GM19324 (cell line): ENCODE results near the gene SLC23A2.

Experiments
- ATAC-seq: cut with Tn5 transposase; IDR thresholded peaks from one replicate; pipeline ENCODE4 v1.9.1; 2021; ENCODE audit warnings: mild to moderate bottlenecking, moderate library complexity; ENCODE audit not compliant: unreplicated experiment, low FRiP score

The SLC23A2 gene

DNA sequence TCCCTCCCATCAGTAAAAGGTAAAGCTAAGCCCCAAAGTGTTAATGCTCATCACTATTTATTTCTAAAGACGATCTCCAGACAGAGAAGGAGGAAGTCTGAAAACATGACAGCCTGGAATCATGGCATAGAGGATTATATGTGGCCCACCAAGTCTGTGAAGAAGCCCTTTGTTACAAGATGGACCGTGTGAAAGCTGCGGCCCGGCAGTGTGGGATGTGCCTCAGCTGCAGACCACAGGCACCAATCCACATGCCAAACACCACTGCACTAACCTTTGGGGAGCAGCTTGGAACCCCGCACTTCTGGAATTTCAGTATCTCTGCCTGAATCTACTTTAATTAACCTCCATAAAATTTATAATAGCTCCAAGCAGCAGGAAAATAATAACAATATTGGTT is 90.4 kb downstream of the SLC23A2 start:
- no peak for ATAC-seq

DNA sequence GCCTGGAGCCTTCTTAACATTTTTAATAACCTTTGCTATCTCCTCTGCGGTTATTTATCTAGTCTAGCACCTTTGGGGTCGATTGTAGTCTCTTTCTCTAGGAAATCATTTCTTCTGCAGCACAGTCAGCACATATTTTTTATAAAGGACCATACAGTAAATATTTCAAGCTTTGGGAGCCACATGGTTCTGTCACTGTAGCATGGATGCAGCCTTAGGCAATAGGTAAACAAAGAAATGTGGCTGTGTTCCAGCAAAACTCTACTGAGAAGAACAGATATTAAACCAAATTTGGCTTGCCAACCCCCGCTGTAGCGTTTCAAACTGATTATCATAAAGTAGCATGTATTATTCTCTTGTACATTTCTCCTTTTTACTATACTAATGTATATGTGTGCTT is 95.7 kb downstream of the SLC23A2 start:
- ATAC-seq = no peak

DNA sequence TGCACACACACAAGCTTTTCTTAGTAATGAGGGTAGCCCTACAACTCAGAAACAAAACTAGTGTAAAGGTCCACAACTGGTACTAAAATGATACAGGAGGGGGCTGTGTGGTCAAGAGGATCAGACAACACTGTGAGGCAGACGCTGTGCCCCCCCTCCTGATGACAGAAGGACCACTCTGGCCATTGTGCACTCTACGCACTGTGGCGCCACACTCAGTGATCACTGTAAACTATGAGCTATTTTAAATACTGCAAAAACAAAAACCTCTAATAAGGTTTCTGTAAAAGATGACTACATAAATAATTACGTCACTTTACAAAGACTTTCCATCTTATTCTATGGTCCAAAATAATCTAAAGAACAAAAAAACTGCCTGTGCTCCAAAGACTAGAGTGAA is 96.1 kb downstream of the SLC23A2 start:
- ATAC-seq = no peak

DNA sequence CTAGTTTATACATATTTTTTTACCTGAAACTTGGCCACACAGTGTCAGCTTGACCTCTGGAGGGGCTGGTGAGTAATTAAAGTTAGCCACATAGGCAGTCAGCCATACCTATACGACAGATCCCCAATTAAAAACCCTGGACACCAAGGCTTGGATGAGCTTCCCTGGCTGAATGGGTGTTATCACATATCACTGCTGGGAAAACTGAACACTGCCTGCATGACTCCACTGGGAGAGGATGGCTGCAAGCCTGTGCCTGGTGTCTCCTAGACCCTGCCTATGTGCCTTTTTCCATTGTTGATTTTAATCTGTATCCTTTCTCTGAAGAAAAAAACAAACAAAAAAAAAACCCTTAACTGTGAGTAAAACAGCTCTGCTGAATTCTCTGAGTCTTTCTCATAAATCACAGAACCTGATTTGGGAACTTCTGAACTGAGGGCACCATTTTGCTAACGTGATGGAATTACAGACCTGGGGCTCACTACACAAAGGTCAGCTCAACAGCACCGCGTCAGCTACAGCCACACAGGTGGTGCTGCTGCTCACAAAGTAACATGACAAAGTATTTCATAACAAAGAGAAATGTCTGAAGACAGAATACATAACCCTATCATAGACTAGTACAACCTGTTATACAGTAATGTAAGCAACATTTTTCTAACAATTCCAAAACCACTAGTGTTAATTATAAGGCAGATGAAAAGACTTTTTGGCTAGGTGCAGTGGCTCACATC is 97.0 kb downstream of the SLC23A2 start:
- no peak for ATAC-seq

DNA sequence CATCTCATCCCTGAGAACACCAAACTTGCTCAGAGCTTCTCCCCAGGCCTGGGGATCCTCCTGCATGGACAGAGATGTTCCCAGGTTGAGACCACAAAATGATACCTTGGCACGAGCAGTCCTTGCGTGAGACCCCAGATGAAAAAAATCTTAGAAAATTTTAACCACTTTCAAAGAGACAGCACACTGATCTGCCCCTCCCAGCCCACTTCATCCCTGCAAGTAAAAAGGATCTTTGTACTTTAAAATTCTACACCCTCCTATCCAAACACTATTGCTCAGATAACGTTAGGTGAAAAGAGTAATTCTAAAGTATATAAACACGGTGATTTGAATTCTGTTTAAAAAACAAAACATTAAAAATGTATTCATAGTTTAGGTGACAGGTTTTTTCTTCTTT is 98.5 kb downstream of the SLC23A2 start:
- ATAC-seq = no peak

DNA sequence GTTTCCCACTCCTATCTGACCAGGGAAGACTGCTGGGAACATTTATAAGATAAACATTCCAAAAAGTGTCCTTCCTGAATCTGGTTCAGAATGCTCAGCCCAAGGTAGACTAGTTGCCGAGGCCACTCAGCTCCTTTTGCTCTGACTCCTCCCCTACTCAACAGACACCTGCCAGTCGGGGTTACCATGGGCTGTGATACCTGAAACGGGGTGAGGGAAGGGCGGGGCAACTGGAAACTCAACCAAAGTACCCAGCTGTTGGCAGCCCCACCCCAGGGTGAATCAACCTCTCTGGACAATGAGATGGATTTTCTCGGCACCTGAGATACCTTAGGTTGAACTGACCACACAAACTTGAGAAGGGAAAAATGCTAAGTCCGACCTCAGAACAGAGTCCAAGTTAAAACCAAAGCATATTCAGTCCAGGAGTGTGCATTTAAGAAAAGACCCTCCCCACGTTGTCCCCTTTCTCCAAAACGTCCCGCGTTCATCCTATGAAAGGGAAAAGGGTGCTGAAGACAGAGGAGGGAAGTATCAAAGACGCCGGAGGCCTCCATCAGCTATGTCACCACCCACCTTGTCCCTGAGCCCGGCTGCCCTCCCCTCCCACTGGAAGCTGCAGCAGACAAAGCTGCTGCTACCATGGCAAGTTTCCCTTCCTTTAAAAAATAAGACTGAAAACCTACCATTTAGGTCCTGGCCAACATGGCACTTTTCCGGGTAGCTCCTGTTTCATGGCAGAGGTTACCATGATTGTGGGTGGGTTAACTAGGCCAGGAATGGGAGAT is 100.1 kb downstream of the SLC23A2 start:
- ATAC-seq = no peak

DNA sequence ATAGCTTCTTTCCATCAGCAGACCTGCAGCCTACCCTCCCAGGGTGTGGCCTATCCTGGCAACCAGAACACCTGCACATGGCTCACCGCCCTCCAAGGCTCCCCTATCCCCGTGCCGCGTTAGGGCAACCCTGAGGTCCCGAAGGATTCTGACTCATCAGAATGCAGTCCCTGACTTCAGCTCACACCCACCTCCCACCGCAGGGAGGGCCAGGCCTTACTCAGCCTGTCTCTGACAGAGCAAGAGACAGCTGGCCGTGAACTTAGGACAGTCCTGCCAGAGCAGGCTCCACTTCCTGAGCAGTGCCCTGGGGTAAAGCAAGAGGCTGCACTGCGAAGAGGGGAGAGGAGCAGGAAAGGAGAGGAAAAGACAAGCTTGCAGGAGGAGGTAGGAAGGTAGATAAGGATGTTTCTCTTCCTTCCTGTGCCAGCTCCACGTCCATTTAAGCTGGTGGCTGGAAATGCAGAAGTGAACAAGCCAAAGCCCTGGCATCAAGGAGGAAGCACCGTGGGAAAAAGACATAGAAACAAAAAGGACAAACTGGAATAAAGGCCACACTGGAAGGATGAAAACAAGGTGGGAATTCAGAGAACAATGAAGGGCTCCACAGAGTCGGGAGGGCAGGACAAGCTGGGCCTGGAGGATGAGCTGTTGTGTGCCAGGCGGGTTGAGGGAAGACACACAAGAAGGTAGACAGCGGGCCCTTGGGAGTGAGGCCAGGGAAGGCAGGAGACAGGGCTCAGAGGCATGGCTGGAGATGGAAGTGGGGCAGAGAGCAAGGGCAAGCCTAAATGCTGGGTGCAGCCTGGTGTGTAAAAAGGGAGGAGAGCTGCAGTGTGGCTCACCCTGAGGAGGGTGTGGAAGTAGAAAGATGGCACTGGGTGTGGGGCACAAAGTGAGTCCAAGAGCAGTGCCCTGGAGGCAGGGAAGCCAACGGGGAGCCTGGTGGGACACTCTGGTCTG is 102.7 kb downstream of the SLC23A2 start:
- no peak for ATAC-seq

DNA sequence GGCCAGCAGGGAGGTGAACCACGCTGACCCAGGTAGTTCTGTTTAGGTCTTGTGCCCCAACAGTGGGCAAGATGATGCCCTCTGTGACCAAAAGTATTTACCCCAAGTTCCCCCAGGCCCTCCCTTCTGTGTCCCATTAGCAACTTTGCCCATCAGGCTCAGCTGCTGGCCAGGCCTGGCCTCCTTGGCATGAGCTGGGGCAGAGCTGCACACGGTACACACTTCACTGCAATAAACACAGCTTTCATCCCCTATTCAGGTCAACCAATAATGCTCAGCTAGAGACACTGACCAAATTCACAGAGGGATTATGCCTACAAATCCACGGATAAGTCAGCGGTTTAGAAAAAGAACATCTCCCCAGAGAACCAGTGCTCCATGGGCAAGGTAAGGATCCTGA is 103.7 kb downstream of the SLC23A2 start:
- ATAC-seq = no peak

DNA sequence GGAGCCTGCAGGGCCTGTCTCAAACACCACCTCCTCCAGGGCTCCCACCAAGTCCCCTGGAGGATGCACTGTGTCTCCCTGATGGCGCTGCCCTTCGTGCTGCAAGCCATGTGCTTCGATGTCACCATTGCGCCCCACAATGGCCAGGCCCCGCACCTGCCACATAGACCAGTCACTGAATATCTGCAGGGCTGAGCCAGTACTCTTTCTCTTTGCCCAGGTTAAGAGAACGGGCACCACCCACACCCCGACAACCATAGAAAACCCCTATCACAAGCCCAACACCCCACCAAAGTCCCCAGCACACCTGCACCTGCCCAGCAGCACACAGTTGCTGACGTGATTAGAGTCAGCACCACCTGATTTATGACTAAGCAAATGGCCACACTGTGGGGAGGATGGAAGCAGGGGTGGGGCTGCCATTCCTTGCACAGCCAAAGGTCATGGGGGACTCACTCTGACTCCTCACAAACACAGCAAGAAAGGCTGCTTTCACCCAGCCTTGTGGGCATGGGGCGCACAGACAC is 104.3 kb downstream of the SLC23A2 start:
- ATAC-seq = no peak

DNA sequence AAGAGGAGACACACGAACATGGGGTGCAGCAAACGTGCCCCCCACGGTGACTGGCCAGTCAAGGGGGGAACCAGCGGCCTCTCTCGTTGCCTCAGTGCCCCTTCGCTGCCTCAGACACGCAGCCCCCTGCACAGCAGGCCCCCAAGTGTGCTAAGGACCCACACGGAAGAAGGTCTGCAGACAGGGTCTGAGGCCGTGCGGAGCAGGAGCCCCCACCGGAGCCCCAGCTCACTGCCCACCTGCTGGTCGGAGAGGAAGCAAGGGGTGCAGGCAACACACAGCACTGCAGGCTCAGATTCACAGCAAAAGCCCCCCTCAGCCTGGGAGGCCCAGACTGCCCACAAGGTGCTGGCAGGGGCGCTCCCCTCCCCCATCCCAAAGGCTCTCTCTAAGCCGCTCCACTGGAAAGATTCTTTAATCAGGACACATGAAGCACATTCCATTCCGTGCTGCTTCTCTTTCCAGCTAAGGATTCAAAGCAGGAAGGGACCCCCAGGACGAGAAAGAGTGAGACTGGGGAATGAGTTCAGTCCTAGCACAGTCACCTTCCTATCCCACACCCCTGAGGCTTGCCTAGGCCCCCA is 105.1 kb downstream of the SLC23A2 start:
- ATAC-seq = no peak

DNA sequence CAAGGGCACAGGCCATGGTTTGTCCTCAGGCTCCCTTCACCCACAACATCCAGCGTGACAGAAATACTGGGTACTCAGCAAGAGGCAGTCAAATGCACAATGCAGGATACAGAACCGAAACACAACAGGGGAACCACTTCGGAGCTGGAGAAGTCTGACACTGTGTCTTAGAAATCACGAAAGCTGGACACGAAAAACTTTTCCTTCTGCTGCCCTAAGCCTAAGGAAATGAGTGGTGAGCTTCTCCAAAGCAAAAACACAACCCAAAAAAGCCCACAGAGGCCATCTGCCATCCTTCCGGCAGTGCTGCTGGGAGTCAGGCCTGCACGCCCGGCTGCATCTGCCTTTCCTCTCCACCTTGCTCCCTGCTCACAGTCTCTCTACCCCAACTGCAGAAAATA is 106.3 kb downstream of the SLC23A2 start:
- ATAC-seq = no peak

DNA sequence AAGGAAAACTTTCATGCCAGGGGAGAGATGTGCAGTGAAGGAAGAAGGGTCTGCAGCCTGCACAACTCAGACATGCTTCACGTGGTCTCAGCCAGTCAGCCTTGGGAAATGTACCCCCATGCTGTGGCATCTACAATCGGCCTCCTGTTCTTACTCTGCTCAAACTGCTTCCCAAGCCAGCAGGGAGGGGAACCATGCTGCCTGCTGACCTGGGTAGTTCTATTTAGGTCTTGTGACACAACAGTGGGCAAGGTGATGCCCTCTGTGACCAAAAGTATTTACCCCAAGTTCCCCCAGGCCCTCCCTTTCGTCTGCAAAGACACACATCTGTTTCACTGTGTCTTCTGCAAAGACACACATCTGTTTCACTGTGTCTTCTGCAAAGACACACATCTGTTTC is 106.9 kb downstream of the SLC23A2 start:
- ATAC-seq = no peak

DNA sequence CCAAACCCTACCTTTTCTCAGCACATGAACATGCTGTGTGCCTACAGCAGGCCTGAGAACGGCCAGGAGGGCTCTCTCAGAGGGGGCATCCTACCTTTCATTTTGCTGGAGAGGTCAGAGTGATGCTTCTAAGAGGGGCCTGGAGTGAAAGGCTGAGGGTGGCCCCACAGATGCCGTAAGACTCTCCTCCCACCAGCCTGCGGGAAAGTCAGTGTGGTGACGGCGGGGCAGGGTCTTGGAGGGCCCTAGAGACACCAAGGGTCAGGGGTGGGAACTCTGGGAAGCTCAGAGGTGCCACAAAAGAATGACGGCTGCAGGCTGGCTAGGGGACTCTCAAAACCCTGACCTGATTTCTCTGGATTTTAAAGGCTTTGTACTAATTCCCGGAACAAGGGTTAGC is 107.6 kb downstream of the SLC23A2 start:
- no peak for ATAC-seq

DNA sequence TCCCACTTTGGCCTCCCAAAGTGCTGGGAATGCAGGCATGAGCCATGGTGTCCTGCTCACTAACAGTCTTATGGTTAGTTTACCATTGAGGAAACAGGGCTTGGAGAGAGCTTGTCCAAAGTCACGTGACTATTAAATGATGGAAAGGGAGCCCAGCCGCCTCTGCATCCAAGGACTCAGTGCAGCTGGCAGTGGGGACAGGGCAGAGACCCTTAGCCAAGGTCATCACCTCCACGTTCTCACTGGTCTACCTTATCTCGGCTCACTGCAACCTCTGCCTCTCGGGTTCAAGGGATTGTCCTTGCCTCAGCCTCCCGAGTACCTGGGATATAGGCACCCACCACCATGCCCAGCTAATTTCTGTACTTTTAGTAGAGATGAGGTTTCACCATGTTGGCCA is 109.3 kb downstream of the SLC23A2 start:
- no peak for ATAC-seq

DNA sequence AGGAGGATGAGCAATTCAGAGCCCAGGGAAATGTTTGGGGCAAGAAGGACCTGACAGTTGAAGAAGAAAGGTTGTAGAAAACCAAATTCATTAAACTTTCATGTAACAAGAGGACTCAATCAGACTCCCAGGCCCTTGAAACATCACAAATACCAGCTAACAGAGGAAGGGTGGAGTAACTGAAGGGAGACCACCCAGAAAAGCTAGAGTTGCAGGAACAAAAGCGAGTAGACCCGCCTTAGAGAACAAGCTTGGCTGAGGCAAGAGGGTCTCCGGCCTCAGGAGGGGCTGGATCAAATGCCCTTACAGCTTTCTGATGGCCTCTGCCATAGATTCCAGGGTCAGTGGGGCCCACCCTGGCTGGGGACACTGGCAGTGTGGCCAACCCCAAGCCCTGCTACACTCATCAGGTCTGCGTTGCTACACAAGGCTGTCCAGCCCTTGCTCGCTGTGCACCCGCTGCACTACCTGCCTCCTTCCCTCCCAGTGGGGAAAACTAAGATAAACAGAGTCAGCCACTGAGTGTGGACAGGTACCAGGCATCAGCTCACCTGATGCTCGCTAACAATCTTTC is 110.0 kb downstream of the SLC23A2 start:
- ATAC-seq = no peak

DNA sequence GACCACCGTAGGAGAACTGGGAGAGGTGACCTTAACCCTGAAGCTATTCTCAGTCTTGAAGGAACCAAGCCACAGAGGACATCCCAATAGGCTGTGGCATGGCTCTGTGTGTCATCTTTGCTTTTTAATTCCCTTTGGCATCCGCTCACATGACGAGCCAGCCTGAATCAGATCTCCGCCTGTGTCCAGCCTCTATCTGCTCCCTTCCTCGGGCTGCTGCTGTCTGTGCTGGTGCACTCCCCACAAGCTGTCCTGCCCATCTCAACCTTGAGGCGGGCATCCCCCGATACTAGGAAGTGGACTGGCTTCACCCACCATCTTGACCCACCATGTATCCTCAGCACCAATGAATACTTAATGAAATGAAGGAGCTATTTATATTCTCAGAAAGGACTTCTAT is 111.9 kb downstream of the SLC23A2 start:
- ATAC-seq = no peak

DNA sequence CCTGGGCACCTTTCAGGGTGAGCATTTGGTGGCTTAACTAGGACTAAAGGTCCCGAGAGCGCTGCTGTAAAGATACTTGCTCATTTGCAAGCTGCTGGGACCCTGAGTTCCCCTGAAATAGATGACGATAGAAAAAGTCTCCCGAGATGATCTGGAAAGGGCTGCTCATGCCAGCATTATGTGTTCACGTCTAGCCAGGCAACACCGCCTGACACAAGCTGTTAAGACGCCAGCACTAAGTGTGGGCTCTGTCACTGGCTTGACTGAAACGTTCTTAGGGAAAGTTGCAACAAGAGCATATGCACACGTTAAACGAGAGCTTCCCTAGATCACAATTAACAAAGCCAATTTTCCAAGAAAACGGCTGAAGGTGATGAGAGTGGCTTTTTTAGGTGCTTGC is 113.7 kb downstream of the SLC23A2 start:
- ATAC-seq = no peak

DNA sequence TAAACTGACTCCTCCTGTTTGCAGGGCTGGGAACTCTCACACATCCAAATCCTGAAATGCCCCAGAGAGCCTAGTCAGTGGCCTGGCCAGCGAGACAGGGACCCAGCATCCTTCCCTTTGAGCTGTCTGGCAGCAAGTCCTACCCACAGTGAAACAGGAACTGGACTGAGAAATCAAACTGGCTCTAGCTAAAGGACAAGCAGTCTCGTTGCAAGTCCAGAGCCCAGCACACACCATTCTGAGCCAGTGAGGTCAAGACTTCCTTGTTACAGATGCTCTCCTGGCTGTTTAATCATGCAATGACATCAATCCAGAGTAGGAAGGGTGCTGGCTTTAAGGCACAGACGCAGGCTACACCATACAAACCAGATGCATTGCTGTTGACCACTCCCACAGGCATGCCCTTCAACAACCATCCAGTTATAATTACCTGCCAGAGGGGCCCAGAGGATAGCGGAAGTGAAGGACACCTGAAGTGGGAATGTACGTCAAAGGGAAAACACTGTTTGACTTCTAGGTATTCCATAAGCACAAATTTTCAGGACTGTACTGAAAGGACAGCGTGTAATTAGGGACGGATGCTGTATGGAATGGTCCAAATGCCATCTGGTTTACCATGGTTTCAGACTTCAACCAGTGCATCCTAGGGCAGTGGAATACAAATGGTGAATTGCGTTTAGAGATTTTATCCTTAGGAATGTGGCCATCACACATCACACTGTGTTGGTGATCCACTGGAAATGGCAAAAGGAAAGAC is 114.4 kb downstream of the SLC23A2 start:
- no peak for ATAC-seq

DNA sequence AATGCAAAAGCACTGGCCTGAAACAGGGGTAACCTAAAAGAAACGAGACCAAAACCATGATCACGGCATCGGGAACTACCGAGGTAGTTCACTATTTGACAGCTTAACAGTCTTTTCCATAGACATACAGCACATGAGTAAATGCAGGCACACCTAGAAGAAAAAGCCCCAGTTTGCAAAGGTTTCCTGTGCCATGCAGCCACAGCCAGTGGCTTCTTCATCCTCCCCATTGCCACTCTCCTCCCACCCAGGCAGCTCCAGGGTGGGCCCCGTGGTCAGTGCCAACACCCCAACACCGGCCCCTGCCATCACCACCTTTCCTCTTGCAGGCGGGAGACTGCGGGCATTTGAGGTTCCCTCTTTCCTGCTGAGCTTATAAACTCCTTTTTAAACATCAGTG is 115.4 kb downstream of the SLC23A2 start:
- no peak for ATAC-seq
